Adipocyte (in vitro differentiated cells): ENCODE measurements around the gene CLDN17.
A peak's percentile ranks its signal among the peaks of the same experiment; 100 is the strongest.

ENCODE experiments used
- DNase-seq: peaks from one replicate; pipeline ENCODE4 v3.0.0-alpha.2; 2015; ENCODE audit warnings: low read depth
- H3K27me3 ChIP-seq: replicated peaks from 2 replicates; pipeline ENCODE4 v1.7.0; 2013; ENCODE audit warnings: mild to moderate bottlenecking, low read length, moderate library complexity; ENCODE audit not compliant: control insufficient read depth, insufficient read depth
- H3K36me3 ChIP-seq: 2 replicates; pipeline ENCODE4 v1.7.0; 2013; ENCODE audit warnings: low read length, mild to moderate bottlenecking, moderate library complexity; ENCODE audit not compliant: control insufficient read depth, insufficient read depth, severe bottlenecking
- H3K4me1 ChIP-seq: 2 replicates; pipeline ENCODE4 v1.7.0; 2013; ENCODE audit warnings: mild to moderate bottlenecking, low read length, moderate library complexity; ENCODE audit not compliant: control insufficient read depth, insufficient read depth
- H3K4me3 ChIP-seq: 2 replicates; pipeline ENCODE4 v1.7.0; 2013; ENCODE audit warnings: mild to moderate bottlenecking, low read length, moderate library complexity
- H3K9ac ChIP-seq: 2 replicates; pipeline ENCODE4 v1.7.0; 2013; ENCODE audit warnings: mild to moderate bottlenecking, low read length, moderate library complexity
- H3K9me3 ChIP-seq: 2 replicates; pipeline ENCODE4 v1.7.0; 2013; ENCODE audit warnings: mild to moderate bottlenecking, low read length, moderate library complexity; ENCODE audit not compliant: control insufficient read depth

CLDN17 gene

GRCh38 chr21:30186242-30186641 is 19.6 kb upstream of the CLDN17 start:
- no peaks in the 10 kb centered on the region for H3K9me3 ChIP-seq
- H3K4me1 ChIP-seq, result no peaks in the 10 kb centered on the region
- no peak overlapping the region for H3K9ac ChIP-seq
- no peaks in the 10 kb centered on the region for H3K27me3 ChIP-seq
- no peak overlapping the region for H3K4me3 ChIP-seq
- DNase-seq, result no peak
- no peaks in the 10 kb centered on the region for H3K36me3 ChIP-seq

GRCh38 chr21:30168086-30168485 is 1.5 kb upstream of the CLDN17 start:
- H3K4me3 ChIP-seq, result no peak overlapping the region
- no peak for DNase-seq
- no peaks in the 10 kb centered on the region for H3K27me3 ChIP-seq
- no peaks in the 10 kb centered on the region for H3K4me1 ChIP-seq
- no peaks in the 10 kb centered on the region for H3K9me3 ChIP-seq
- no peaks in the 10 kb centered on the region for H3K36me3 ChIP-seq
- H3K9ac ChIP-seq, result no peak overlapping the region

- Histone ChIP-seq H3K4me3 (no peak overlapping the region), H3K36me3 (no peaks in the 10 kb centered on the region), H3K4me1 (no peaks in the 10 kb centered on the region), H3K9me3 (no peaks in the 10 kb centered on the region), H3K27me3 (no peaks in the 10 kb centered on the region), H3K9ac (no peak overlapping the region)
- no peak for DNase-seq
Observed at GRCh38 chr21:30166171-30166570, 434 bp downstream of the CLDN17 start.

GRCh38 chr21:30164796-30165195 is 1.8 kb downstream of the CLDN17 start:
- Histone ChIP-seq H3K27me3 (no peaks in the 10 kb centered on the region), H3K4me3 (no peak overlapping the region), H3K4me1 (no peaks in the 10 kb centered on the region), H3K9me3 (no peaks in the 10 kb centered on the region), H3K36me3 (no peaks in the 10 kb centered on the region), H3K9ac (no peak overlapping the region)
- no peak for DNase-seq

- Histone ChIP-seq H3K9me3 (no peaks in the 10 kb centered on the region), H3K27me3 (no peaks in the 10 kb centered on the region), H3K4me3 (no peak overlapping the region), H3K4me1 (no peaks in the 10 kb centered on the region), H3K36me3 (no peaks in the 10 kb centered on the region), H3K9ac (no peak overlapping the region)
- DNase-seq, result no peak
Observed at GRCh38 chr21:30153697-30154340, 12.8 kb downstream of the CLDN17 start.

GRCh38 chr21:30152792-30153191 is 13.8 kb downstream of the CLDN17 start:
- no peaks in the 10 kb centered on the region for H3K9me3 ChIP-seq
- no peaks in the 10 kb centered on the region for H3K36me3 ChIP-seq
- no peaks in the 10 kb centered on the region for H3K27me3 ChIP-seq
- H3K4me3 ChIP-seq, result no peak overlapping the region
- H3K4me1 ChIP-seq, result no peaks in the 10 kb centered on the region
- H3K9ac ChIP-seq, result no peak overlapping the region
- no peak for DNase-seq

GRCh38 chr21:30148906-30149305 is 17.7 kb downstream of the CLDN17 start:
- H3K4me3 ChIP-seq, result no peak overlapping the region
- H3K27me3 ChIP-seq, result no peaks in the 10 kb centered on the region
- H3K36me3 ChIP-seq, result no peaks in the 10 kb centered on the region
- H3K9me3 ChIP-seq, result no peaks in the 10 kb centered on the region
- no peak overlapping the region for H3K9ac ChIP-seq
- DNase-seq, result peak; percentile 1
- no peaks in the 10 kb centered on the region for H3K4me1 ChIP-seq

GRCh38 chr21:30146558-30147282 is 19.9 kb downstream of the CLDN17 start:
- Histone ChIP-seq H3K4me1 (no peaks in the 10 kb centered on the region), H3K4me3 (no peak overlapping the region), H3K27me3 (no peaks in the 10 kb centered on the region), H3K9ac (no peak overlapping the region), H3K36me3 (no peaks in the 10 kb centered on the region), H3K9me3 (no peaks in the 10 kb centered on the region)
- no peak for DNase-seq

- no peak overlapping the region for H3K4me3 ChIP-seq
- H3K9ac ChIP-seq, result no peak overlapping the region
- no peaks in the 10 kb centered on the region for H3K9me3 ChIP-seq
- H3K27me3 ChIP-seq, result no peaks in the 10 kb centered on the region
- DNase-seq, result no peak
- H3K36me3 ChIP-seq, result no peaks in the 10 kb centered on the region
- H3K4me1 ChIP-seq, result no peaks in the 10 kb centered on the region
Observed at GRCh38 chr21:30138483-30138882, 28.1 kb downstream of the CLDN17 start.

- H3K9ac ChIP-seq, result no peak overlapping the region
- H3K4me1 ChIP-seq, result no peaks in the 10 kb centered on the region
- H3K9me3 ChIP-seq, result no peaks in the 10 kb centered on the region
- no peaks in the 10 kb centered on the region for H3K27me3 ChIP-seq
- DNase-seq, result no peak
- no peak overlapping the region for H3K4me3 ChIP-seq
- H3K36me3 ChIP-seq, result no peaks in the 10 kb centered on the region
Observed at GRCh38 chr21:30129246-30129645, 37.4 kb downstream of the CLDN17 start.

GRCh38 chr21:30126576-30126975 is 40.0 kb downstream of the CLDN17 start:
- no peaks in the 10 kb centered on the region for H3K4me1 ChIP-seq
- H3K36me3 ChIP-seq, result no peaks in the 10 kb centered on the region
- no peaks in the 10 kb centered on the region for H3K9me3 ChIP-seq
- H3K4me3 ChIP-seq, result no peak overlapping the region
- no peak overlapping the region for H3K9ac ChIP-seq
- no peaks in the 10 kb centered on the region for H3K27me3 ChIP-seq
- no peak for DNase-seq

- no peaks in the 10 kb centered on the region for H3K27me3 ChIP-seq
- H3K4me3 ChIP-seq, result no peak overlapping the region
- no peaks in the 10 kb centered on the region for H3K36me3 ChIP-seq
- H3K4me1 ChIP-seq, result no peaks in the 10 kb centered on the region
- no peak for DNase-seq
- H3K9me3 ChIP-seq, result peaks cover 5% of the 10 kb centered on the region
- H3K9ac ChIP-seq, result no peak overlapping the region
Observed at GRCh38 chr21:30117631-30118030, 49.0 kb downstream of the CLDN17 start.
